ENCODE data around the gene PTGIS.

Gene PTGIS

GRCh38 chr20:49582413-49583334 is 14.7 kb upstream of the PTGIS start:
- Histone ChIP-seq H3K4ac (ENCODE audit: low read depth, low read length) (no peak overlapping the region), H3K79me1 (ENCODE audit: low read length) (no peaks in the 10 kb centered on the region), H3K4me1 (ENCODE audit: control insufficient read depth, low read depth, low read length) (no peaks in the 10 kb centered on the region), H3K23ac (ENCODE audit: low read length) (no peak overlapping the region), H3K79me2 (ENCODE audit: control insufficient read depth, insufficient read depth, low read length) (no peaks in the 10 kb centered on the region), H3K4me3 (ENCODE audit: low read length) (no peak overlapping the region), H2BK15ac (replicated peaks; ENCODE audit: low read depth) (no peak overlapping the region), H3K36me3 (ENCODE audit: control insufficient read depth, insufficient read depth, low read length) (no peaks in the 10 kb centered on the region), H3K9ac (ENCODE audit: low read length) (no peak overlapping the region), H3K56ac (ENCODE audit: low read length) (no peak overlapping the region), H3K18ac (ENCODE audit: low read length) (no peak overlapping the region), H4K5ac (ENCODE audit: low read length) (no peak overlapping the region), H2BK120ac (ENCODE audit: low read depth, low read length) (no peak overlapping the region), H2AK5ac (ENCODE audit: low read length) (no peak overlapping the region), H2BK5ac (ENCODE audit: low read length) (no peak overlapping the region), H3K27me3 (ENCODE audit: insufficient read depth, low read length, poor library complexity) (no peaks in the 10 kb centered on the region), H3K27ac (ENCODE audit: low read depth, low read length) (no peak overlapping the region), H3K4me2 (ENCODE audit: low read length) (no peak overlapping the region), H4K8ac (ENCODE audit: low read depth, low read length) (no peak overlapping the region)
- DNase-seq: no peak
- no CpG with 5 or more reads among the region's 10 CpGs for WGBS (ENCODE audit: extremely low coverage, insufficient coverage, low lambda C conversion rate)

GRCh38 chr20:49581482-49581881 is 13.5 kb upstream of the PTGIS start:
- no CpG with 5 or more reads among the region's 1 CpG for WGBS (ENCODE audit: extremely low coverage, insufficient coverage, low lambda C conversion rate)
- H3K4me2 ChIP-seq (ENCODE audit: low read length): no peak overlapping the region
- no peaks in the 10 kb centered on the region for H3K36me3 ChIP-seq (ENCODE audit: control insufficient read depth, insufficient read depth, low read length)
- DNase-seq: no peak
- no peak overlapping the region for H2BK5ac ChIP-seq (ENCODE audit: low read length)
- H3K79me1 ChIP-seq (ENCODE audit: low read length): no peaks in the 10 kb centered on the region
- no peak overlapping the region for H4K5ac ChIP-seq (ENCODE audit: low read length)
- H3K79me2 ChIP-seq (ENCODE audit: control insufficient read depth, insufficient read depth, low read length): no peaks in the 10 kb centered on the region
- H3K18ac ChIP-seq (ENCODE audit: low read length): no peak overlapping the region
- no peak overlapping the region for H2AK5ac ChIP-seq (ENCODE audit: low read length)
- H2BK120ac ChIP-seq (ENCODE audit: low read depth, low read length): no peak overlapping the region
- H3K4ac ChIP-seq (ENCODE audit: low read depth, low read length): no peak overlapping the region
- H3K4me1 ChIP-seq (ENCODE audit: control insufficient read depth, low read depth, low read length): no peaks in the 10 kb centered on the region
- no peak overlapping the region for H3K23ac ChIP-seq (ENCODE audit: low read length)
- H3K27me3 ChIP-seq (ENCODE audit: insufficient read depth, low read length, poor library complexity): no peaks in the 10 kb centered on the region
- no peak overlapping the region for H3K9ac ChIP-seq (ENCODE audit: low read length)
- H3K27ac ChIP-seq (ENCODE audit: low read depth, low read length): no peak overlapping the region
- no peak overlapping the region for H3K4me3 ChIP-seq (ENCODE audit: low read length)
- H2BK15ac ChIP-seq (replicated peaks; ENCODE audit: low read depth): no peak overlapping the region
- H4K8ac ChIP-seq (ENCODE audit: low read depth, low read length): no peak overlapping the region
- no peak overlapping the region for H3K56ac ChIP-seq (ENCODE audit: low read length)

GRCh38 chr20:49580813-49581174 is 12.9 kb upstream of the PTGIS start:
- no peak overlapping the region for H3K4me2 ChIP-seq (ENCODE audit: low read length)

GRCh38 chr20:49579874-49580812 is 12.2 kb upstream of the PTGIS start:
- H4K5ac ChIP-seq (ENCODE audit: low read length): no peak overlapping the region
- no peak overlapping the region for H3K27ac ChIP-seq (ENCODE audit: low read depth, low read length)
- no peak overlapping the region for H4K8ac ChIP-seq (ENCODE audit: low read depth, low read length)
- H2AK5ac ChIP-seq (ENCODE audit: low read length): no peak overlapping the region
- no peak overlapping the region for H3K18ac ChIP-seq (ENCODE audit: low read length)
- no peak overlapping the region for H3K4me2 ChIP-seq (ENCODE audit: low read length)
- H2BK5ac ChIP-seq (ENCODE audit: low read length): no peak overlapping the region
- no peak overlapping the region for H3K4ac ChIP-seq (ENCODE audit: low read depth, low read length)
- no peaks in the 10 kb centered on the region for H3K4me1 ChIP-seq (ENCODE audit: control insufficient read depth, low read depth, low read length)
- no peak for DNase-seq
- H3K27me3 ChIP-seq (ENCODE audit: insufficient read depth, low read length, poor library complexity): no peaks in the 10 kb centered on the region
- no peak overlapping the region for H3K4me3 ChIP-seq (ENCODE audit: low read length)
- H2BK120ac ChIP-seq (ENCODE audit: low read depth, low read length): no peak overlapping the region
- WGBS (ENCODE audit: extremely low coverage, insufficient coverage, low lambda C conversion rate): no CpG with 5 or more reads among the region's 15 CpGs
- no peak overlapping the region for H3K23ac ChIP-seq (ENCODE audit: low read length)
- H2BK15ac ChIP-seq (replicated peaks; ENCODE audit: low read depth): no peak overlapping the region
- no peaks in the 10 kb centered on the region for H3K36me3 ChIP-seq (ENCODE audit: control insufficient read depth, insufficient read depth, low read length)
- H3K79me2 ChIP-seq (ENCODE audit: control insufficient read depth, insufficient read depth, low read length): no peaks in the 10 kb centered on the region
- H3K79me1 ChIP-seq (ENCODE audit: low read length): no peaks in the 10 kb centered on the region
- no peak overlapping the region for H3K9ac ChIP-seq (ENCODE audit: low read length)
- H3K56ac ChIP-seq (ENCODE audit: low read length): peak overlapping the region; percentile 46

More at GRCh38 chr20:49580813-49581174, 12.9 kb upstream of the PTGIS start:
- H3K79me2 ChIP-seq (ENCODE audit: control insufficient read depth, insufficient read depth, low read length): no peaks in the 10 kb centered on the region
- no peak overlapping the region for H3K18ac ChIP-seq (ENCODE audit: low read length)
- H3K4me3 ChIP-seq (ENCODE audit: low read length): no peak overlapping the region
- no peak overlapping the region for H3K4ac ChIP-seq (ENCODE audit: low read depth, low read length)
- WGBS (ENCODE audit: extremely low coverage, insufficient coverage, low lambda C conversion rate): no CpG with 5 or more reads among the region's 1 CpG
- no peak overlapping the region for H2BK120ac ChIP-seq (ENCODE audit: low read depth, low read length)
- no peak overlapping the region for H2AK5ac ChIP-seq (ENCODE audit: low read length)
- no peak overlapping the region for H3K56ac ChIP-seq (ENCODE audit: low read length)
- no peaks in the 10 kb centered on the region for H3K4me1 ChIP-seq (ENCODE audit: control insufficient read depth, low read depth, low read length)
- H3K79me1 ChIP-seq (ENCODE audit: low read length): no peaks in the 10 kb centered on the region
- H2BK15ac ChIP-seq (replicated peaks; ENCODE audit: low read depth): no peak overlapping the region
- no peak overlapping the region for H2BK5ac ChIP-seq (ENCODE audit: low read length)
- no peaks in the 10 kb centered on the region for H3K27me3 ChIP-seq (ENCODE audit: insufficient read depth, low read length, poor library complexity)
- H4K8ac ChIP-seq (ENCODE audit: low read depth, low read length): no peak overlapping the region
- H4K5ac ChIP-seq (ENCODE audit: low read length): no peak overlapping the region
- H3K36me3 ChIP-seq (ENCODE audit: control insufficient read depth, insufficient read depth, low read length): no peaks in the 10 kb centered on the region
- DNase-seq: no peak
- H3K23ac ChIP-seq (ENCODE audit: low read length): no peak overlapping the region
- no peak overlapping the region for H3K27ac ChIP-seq (ENCODE audit: low read depth, low read length)
- no peak overlapping the region for H3K9ac ChIP-seq (ENCODE audit: low read length)

- no CpG with 5 or more reads among the region's 4 CpGs for WGBS (ENCODE audit: extremely low coverage, insufficient coverage, low lambda C conversion rate)
These were observed 11.3 kb upstream of the PTGIS start for GRCh38 chr20:49579195-49579594.

More at GRCh38 chr20:49579195-49579594, 11.3 kb upstream of the PTGIS start:
- Histone ChIP-seq H2BK15ac (replicated peaks; ENCODE audit: low read depth) (no peak overlapping the region), H4K5ac (ENCODE audit: low read length) (no peak overlapping the region), H3K4me2 (ENCODE audit: low read length) (no peak overlapping the region), H3K23ac (ENCODE audit: low read length) (no peak overlapping the region), H3K4me1 (ENCODE audit: control insufficient read depth, low read depth, low read length) (no peaks in the 10 kb centered on the region), H3K27ac (ENCODE audit: low read depth, low read length) (no peak overlapping the region), H3K36me3 (ENCODE audit: control insufficient read depth, insufficient read depth, low read length) (no peaks in the 10 kb centered on the region), H3K56ac (ENCODE audit: low read length) (no peak overlapping the region), H3K27me3 (ENCODE audit: insufficient read depth, low read length, poor library complexity) (no peaks in the 10 kb centered on the region), H3K4me3 (ENCODE audit: low read length) (no peak overlapping the region), H2BK5ac (ENCODE audit: low read length) (no peak overlapping the region), H3K18ac (ENCODE audit: low read length) (no peak overlapping the region), H3K4ac (ENCODE audit: low read depth, low read length) (no peak overlapping the region), H2AK5ac (ENCODE audit: low read length) (no peak overlapping the region), H3K79me1 (ENCODE audit: low read length) (no peaks in the 10 kb centered on the region), H3K79me2 (ENCODE audit: control insufficient read depth, insufficient read depth, low read length) (no peaks in the 10 kb centered on the region), H4K8ac (ENCODE audit: low read depth, low read length) (no peak overlapping the region), H2BK120ac (ENCODE audit: low read depth, low read length) (no peak overlapping the region), H3K9ac (ENCODE audit: low read length) (no peak overlapping the region)
- DNase-seq: no peak

Data from mesendoderm (in vitro differentiated cells).